ENCODE results near the gene COX4I1. TPM values are rescaled to one million over a fixed set of nuclear protein-coding genes. Genes with fewer than 3 reads are reported as not detected.

Gene COX4I1
- total and polyA plus RNA-seq, 2 donors (not counting 1 experiment from before 2014, with no cell fraction given) = 759 to 813 TPM

GRCh38 chr16:85828166-85828565, 28.7 kb downstream of the COX4I1 start:
- Histone ChIP-seq H3K4me1 (ENCODE audit: control insufficient read depth in 2 of 2, insufficient read depth in 2 of 2, low read length in 2 of 2) (peaks cover 45 to 54% of the 10 kb centered on the region in 2 donors), H3K9me3 (ENCODE audit: control extremely low read depth in 1 of 3, control insufficient read depth in 2 of 3, insufficient read depth in 1 of 3, low read length in 2 of 3) (peaks cover 0 to 42% (median 6%) of the 10 kb centered on the region in 3 donors), H3K79me2 (ENCODE audit: control insufficient read depth, insufficient read depth, low read length) (no peaks in the 10 kb centered on the region), H4K20me1 (ENCODE audit: control insufficient read depth, insufficient read depth, low read length, poor library complexity, severe bottlenecking) (no peaks in the 10 kb centered on the region), H3K4me3 (ENCODE audit: control extremely low read depth in 1 of 5, extremely low read depth in 1 of 5, insufficient read depth in 1 of 5, low read depth in 2 of 5, low read length in 4 of 5) (no peak overlapping the region), H3K9ac (ENCODE audit: low read length) (no peak overlapping the region), H3K27me3 (replicated peaks in 1 of 4; ENCODE audit: control extremely low read depth in 1 of 4, control insufficient read depth in 3 of 4, insufficient read depth in 4 of 4, low read length in 3 of 4) (peaks cover 0 to 3% (median 0%) of the 10 kb centered on the region in 4 experiments), H3K27ac (ENCODE audit: low read length in 2 of 2) (no peak overlapping the region), H3K4me2 (replicated peaks; ENCODE audit: low read depth, low read length, poor library complexity, severe bottlenecking) (no peak overlapping the region), H2AFZ (ENCODE audit: insufficient read depth, low read depth, low read length, poor library complexity, severe bottlenecking) (no peak overlapping the region), H3K36me3 (replicated peaks in 1 of 2; ENCODE audit: control extremely low read depth in 1 of 2, control insufficient read depth in 1 of 2, extremely low read depth in 1 of 2, insufficient read depth in 2 of 2, low read length in 1 of 2) (no peaks in the 10 kb centered on the region)
- ChIA-PET POLR2A (interaction anchor here (1.6 kb wide), 1 partner anchor 63 kb away, joined by 6 read pairs; no protein-coding TSS in a partner anchor), CTCF (no interaction called here)
- ATAC-seq (ENCODE audit: low read depth) (no peak), DNase-seq (no peak)
- H3K27me3 Mint-ChIP-seq = no peaks in the 10 kb centered on the region
- intact Hi-C loops (cut with micrococcal nuclease) = no loop called here
- H3K27ac Mint-ChIP-seq = no peak overlapping the region
- no peak for TF ChIP-seq EZH2 (IDR thresholded peaks at IDR 0.05; ENCODE audit: borderline replicate concordance, insufficient read depth, low read depth, low read length, poor library complexity, severe bottlenecking)
- TF ChIP-seq, protein P1, sequence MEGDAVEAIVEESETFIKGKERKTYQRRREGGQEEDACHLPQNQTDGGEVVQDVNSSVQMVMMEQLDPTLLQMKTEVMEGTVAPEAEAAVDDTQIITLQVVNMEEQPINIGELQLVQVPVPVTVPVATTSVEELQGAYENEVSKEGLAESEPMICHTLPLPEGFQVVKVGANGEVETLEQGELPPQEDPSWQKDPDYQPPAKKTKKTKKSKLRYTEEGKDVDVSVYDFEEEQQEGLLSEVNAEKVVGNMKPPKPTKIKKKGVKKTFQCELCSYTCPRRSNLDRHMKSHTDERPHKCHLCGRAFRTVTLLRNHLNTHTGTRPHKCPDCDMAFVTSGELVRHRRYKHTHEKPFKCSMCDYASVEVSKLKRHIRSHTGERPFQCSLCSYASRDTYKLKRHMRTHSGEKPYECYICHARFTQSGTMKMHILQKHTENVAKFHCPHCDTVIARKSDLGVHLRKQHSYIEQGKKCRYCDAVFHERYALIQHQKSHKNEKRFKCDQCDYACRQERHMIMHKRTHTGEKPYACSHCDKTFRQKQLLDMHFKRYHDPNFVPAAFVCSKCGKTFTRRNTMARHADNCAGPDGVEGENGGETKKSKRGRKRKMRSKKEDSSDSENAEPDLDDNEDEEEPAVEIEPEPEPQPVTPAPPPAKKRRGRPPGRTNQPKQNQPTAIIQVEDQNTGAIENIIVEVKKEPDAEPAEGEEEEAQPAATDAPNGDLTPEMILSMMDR (IDR thresholded peaks at IDR 0.05) = no peak
- no peak overlapping the region for H3K4me3 Mint-ChIP-seq
- H3K9me3 Mint-ChIP-seq (ENCODE audit: insufficient read depth) = peaks cover 6% of the 10 kb centered on the region
- H3K4me1 Mint-ChIP-seq = peaks cover 61% of the 10 kb centered on the region
- WGBS (ENCODE audit: insufficient coverage) = 90% methylated on average over 4 of the region's 9 CpGs

GRCh38 chr16:85829171-85829719, 29.8 kb downstream of the COX4I1 start:
- Histone ChIP-seq H2AFZ (ENCODE audit: insufficient read depth, low read depth, low read length, poor library complexity, severe bottlenecking) (peak overlapping the region; percentile 74), H4K20me1 (ENCODE audit: control insufficient read depth, insufficient read depth, low read length, poor library complexity, severe bottlenecking) (no peaks in the 10 kb centered on the region), H3K36me3 (replicated peaks in 1 of 2; ENCODE audit: control extremely low read depth in 1 of 2, control insufficient read depth in 1 of 2, extremely low read depth in 1 of 2, insufficient read depth in 2 of 2, low read length in 1 of 2) (no peaks in the 10 kb centered on the region), H3K9ac (ENCODE audit: low read length) (peak overlapping the region; percentile 46), H3K4me1 (ENCODE audit: control insufficient read depth in 2 of 2, insufficient read depth in 2 of 2, low read length in 2 of 2) (peaks cover 51 to 56% of the 10 kb centered on the region in 2 donors), H3K4me2 (replicated peaks; ENCODE audit: low read depth, low read length, poor library complexity, severe bottlenecking) (peak overlapping the region; percentile 80), H3K27ac (ENCODE audit: low read length in 2 of 2) (peak overlapping the region; percentile 55 to 58), H3K9me3 (ENCODE audit: control extremely low read depth in 1 of 3, control insufficient read depth in 2 of 3, insufficient read depth in 1 of 3, low read length in 2 of 3) (peaks cover 0 to 47% (median 6%) of the 10 kb centered on the region in 3 donors), H3K79me2 (ENCODE audit: control insufficient read depth, insufficient read depth, low read length) (no peaks in the 10 kb centered on the region), H3K4me3 (ENCODE audit: control extremely low read depth in 1 of 5, extremely low read depth in 1 of 5, insufficient read depth in 1 of 5, low read depth in 2 of 5, low read length in 4 of 5) (peak overlapping the region in 4 of 5 experiments; percentile 11 to 28 (median 16)), H3K27me3 (replicated peaks in 1 of 4; ENCODE audit: control extremely low read depth in 1 of 4, control insufficient read depth in 3 of 4, insufficient read depth in 4 of 4, low read length in 3 of 4) (peaks cover 0 to 6% (median 0%) of the 10 kb centered on the region in 4 experiments)
- H3K4me1 Mint-ChIP-seq = peaks cover 64% of the 10 kb centered on the region
- peak; percentile 70 for DNase-seq
- CTCF ChIA-PET = interaction anchor here (1.4 to 2.1 kb wide), 3 partner anchors 8 to 63 kb away, joined by 4 to 23 read pairs (median 7); no protein-coding TSS in a partner anchor
- POLR2A ChIA-PET = interaction anchor here (0.6 to 1.6 kb wide), 8 partner anchors 32 to 213 kb away, joined by 3 to 6 read pairs (median 4); no protein-coding TSS in a partner anchor
- H3K27ac Mint-ChIP-seq = peak overlapping the region; percentile 84
- TF ChIP-seq EZH2 (IDR thresholded peaks at IDR 0.05; ENCODE audit: borderline replicate concordance, insufficient read depth, low read depth, low read length, poor library complexity, severe bottlenecking) = no peak
- TF ChIP-seq, protein P1 (IDR thresholded peaks at IDR 0.05) = no peak
- intact Hi-C loops (cut with micrococcal nuclease) = no loop called here
- H3K27me3 Mint-ChIP-seq = no peaks in the 10 kb centered on the region
- peaks cover 6% of the 10 kb centered on the region for H3K9me3 Mint-ChIP-seq (ENCODE audit: insufficient read depth)
- 0% methylated on average over 2 of the region's 15 CpGs for WGBS (ENCODE audit: insufficient coverage)
- peak overlapping the region; percentile 70 for H3K4me3 Mint-ChIP-seq
- ATAC-seq (ENCODE audit: low read depth) = peak; percentile 21

Data from B cell (primary cell).